Pancreas (tissue), 10 donors: ENCODE data around the gene C19orf33. TPM values are rescaled to one million over a fixed set of nuclear protein-coding genes. Genes with fewer than 3 reads are reported as not detected.

Experiments used
- ATAC-seq, 4 donors: fragments of 200-7000 bp; cut with Tn5 transposase; one replicate each; pipeline versions ENCODE4 v1.8.0 to v1.9.1; 2020; ENCODE audit warnings: mild to moderate bottlenecking in 4 of 4, moderate library complexity in 4 of 4
- DNase-seq, 6 donors: peaks; one replicate each; pipeline ENCODE4 v3.0.0-alpha.2; 2020
- FAIRE-seq: peaks from 2 replicates; lab custom pipeline; 2012; peaks lifted over from hg19 to GRCh38; lab: Jason Lieb, UNC
- H3K27ac ChIP-seq, 4 donors: fragments of 200-600 bp; sonication (generic); 1 replicate in 3 of 4; 2 replicates in 1 of 4; pipeline versions ENCODE4 v1.5.0 to v1.8.0; 2020
- H3K27me3 ChIP-seq, 4 donors: fragments of 200-600 bp; one replicate each; pipeline ENCODE4 v1.8.0; 2021
- H3K36me3 ChIP-seq, 3 donors: fragments of 200-600 bp; sonication (generic) in 1 of 3; one replicate each; pipeline versions ENCODE4 v1.5.0 to v1.8.0; 2020 to 2021
- H3K4me1 ChIP-seq, 3 donors: fragments of 200-600 bp; one replicate each; pipeline ENCODE4 v1.8.0; 2021
- H3K4me3 ChIP-seq, 4 donors: fragments of 200-600 bp; sonication (generic) in 2 of 4; one replicate each; pipeline versions ENCODE4 v1.5.0 to v1.8.0; 2020 to 2021
- H3K9me3 ChIP-seq, 4 donors: fragments of 200-600 bp; one replicate each; pipeline ENCODE4 v1.8.0; 2021
- WGBS, 2 donors: extraction: QIAGEN DNeasy Blood & Tissue Kit; methylation state at CpG; one replicate each; pipeline ENCODE4 v1.1.7; 2013; 5-methylcytosine and 5-hydroxymethylcytosine counted together
- intact Hi-C, 3 donors: fragments of 100-400 bp; cut with DNase I; formaldehyde crosslinking; loops; one replicate each; pipeline versions ENCODE4 v1.11.1 to v1.14.2; 2022
- polyA plus RNA-seq, 2 donors: library from polyadenylated mRNA; stranded (reverse); fragments of 200-250 nt; gene quantifications; one replicate each; pipeline ENCODE4 v1.2.3, GENCODE V29; 2013
- total RNA-seq, 6 donors: library from RNA; stranded (reverse); fragmentation: NEBNext Ultra II Directional in 4 of 6; extraction: Animal tissue kit (Norgen Biotek cat#: 25700) in 4 of 6; gene quantifications; one replicate each; pipeline versions ENCODE4 v1.2.1 to v1.2.4, GENCODE V29; 2021 to 2023
- TF ChIP-seq, protein P1 (sequence below), 4 donors: fragments of 200-600 bp; sonication (generic) in 3 of 4; IDR thresholded peaks; one replicate each; pipeline versions ENCODE4 v1.5.0 to v1.8.0; 2021; ENCODE audit warnings: antibody characterized with exemption in 4 of 4
- donor health status: healthy with polysubstance abuse.
- donor health status: DM: no; HTN: no; CAD: no; lungs with moderate emphysema.
- donor health status: DM: no; HTN: no; CAD: no.
- donor health status: control.
- donor health status: control.
- donor health status: Bipolar disorder and iron deficiency.
- donor health status: DM: yes; HTN: yes; CAD: no.
- donor health status: DM: no; HTN: no; CAD: no.
- donor health status: DM: no; HTN: no; CAD: no.
- donor health status: DM: yes; HTN: yes; CAD: no.

The C19orf33 gene
- total and polyA plus RNA-seq, 8 donors, result 0.59 to 19.4 (median 3.2) TPM

DNA sequence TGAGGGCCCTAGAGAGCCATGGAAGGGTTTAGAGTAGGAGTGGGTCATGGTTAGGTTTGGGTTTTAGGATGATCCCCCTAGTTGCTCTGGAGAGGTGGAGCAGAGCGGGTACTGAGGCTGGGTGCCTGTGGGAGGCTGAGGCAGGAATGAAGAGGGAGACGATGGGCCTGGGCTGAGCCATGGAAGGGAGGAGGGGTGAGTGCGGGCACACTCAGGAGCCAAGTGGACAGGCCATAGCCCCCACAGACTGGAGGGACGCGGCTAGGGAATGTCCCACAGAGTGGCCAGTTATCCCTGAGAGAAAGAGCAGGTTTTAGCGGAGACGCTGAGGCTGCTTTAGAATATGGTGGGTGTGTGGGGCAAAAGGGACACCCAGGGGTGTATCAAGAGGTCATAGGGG lies 25.6 kb downstream of the C19orf33 start:
- ATAC-seq (no peak), DNase-seq (no peak), FAIRE-seq (no peak)
- Histone ChIP-seq H3K4me3 (no peak overlapping the region), H3K9me3 (no peaks in the 10 kb centered on the region), H3K27me3 (no peaks in the 10 kb centered on the region), H3K27ac (no peak overlapping the region), H3K4me1 (no peaks in the 10 kb centered on the region), H3K36me3 (peaks cover 0 to 14% (median 4%) of the 10 kb centered on the region in 3 donors)
- TF ChIP-seq, protein P1, sequence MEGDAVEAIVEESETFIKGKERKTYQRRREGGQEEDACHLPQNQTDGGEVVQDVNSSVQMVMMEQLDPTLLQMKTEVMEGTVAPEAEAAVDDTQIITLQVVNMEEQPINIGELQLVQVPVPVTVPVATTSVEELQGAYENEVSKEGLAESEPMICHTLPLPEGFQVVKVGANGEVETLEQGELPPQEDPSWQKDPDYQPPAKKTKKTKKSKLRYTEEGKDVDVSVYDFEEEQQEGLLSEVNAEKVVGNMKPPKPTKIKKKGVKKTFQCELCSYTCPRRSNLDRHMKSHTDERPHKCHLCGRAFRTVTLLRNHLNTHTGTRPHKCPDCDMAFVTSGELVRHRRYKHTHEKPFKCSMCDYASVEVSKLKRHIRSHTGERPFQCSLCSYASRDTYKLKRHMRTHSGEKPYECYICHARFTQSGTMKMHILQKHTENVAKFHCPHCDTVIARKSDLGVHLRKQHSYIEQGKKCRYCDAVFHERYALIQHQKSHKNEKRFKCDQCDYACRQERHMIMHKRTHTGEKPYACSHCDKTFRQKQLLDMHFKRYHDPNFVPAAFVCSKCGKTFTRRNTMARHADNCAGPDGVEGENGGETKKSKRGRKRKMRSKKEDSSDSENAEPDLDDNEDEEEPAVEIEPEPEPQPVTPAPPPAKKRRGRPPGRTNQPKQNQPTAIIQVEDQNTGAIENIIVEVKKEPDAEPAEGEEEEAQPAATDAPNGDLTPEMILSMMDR (IDR thresholded peaks at IDR 0.05), result no peak
- intact Hi-C loops, result loop anchor here (5.0 to 10.0 kb wide), 3 partner anchors 85 to 435 kb away; no protein-coding TSS in a partner anchor
- WGBS, 2 donors, result 94 to 97% methylated on average over 7 of the region's 7 CpGs

DNA sequence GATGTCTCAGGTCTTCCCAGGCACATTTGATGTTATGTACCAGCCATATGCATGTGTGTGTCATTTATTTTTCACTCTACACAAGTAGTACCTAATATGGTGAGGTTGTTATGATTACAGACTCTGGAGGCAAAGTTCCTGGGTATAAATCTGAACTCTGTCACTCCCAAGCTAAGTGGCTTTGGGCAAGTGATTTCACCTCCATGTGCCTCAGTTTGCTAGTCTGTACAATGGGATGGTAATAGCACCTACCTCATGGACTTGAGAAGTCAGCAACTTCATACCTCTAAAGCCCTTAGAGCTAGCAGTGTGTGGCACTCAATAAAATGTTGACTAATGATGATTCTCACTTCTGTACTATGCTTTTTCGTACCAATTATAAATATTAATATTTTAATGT lies 27.7 kb downstream of the C19orf33 start:
- Histone ChIP-seq H3K9me3 (no peaks in the 10 kb centered on the region), H3K36me3 (peaks cover 0 to 11% (median 4%) of the 10 kb centered on the region in 3 donors), H3K4me3 (no peak overlapping the region), H3K27me3 (no peaks in the 10 kb centered on the region), H3K4me1 (no peaks in the 10 kb centered on the region), H3K27ac (no peak overlapping the region)
- FAIRE-seq (no peak), ATAC-seq (no peak), DNase-seq (no peak)
- intact Hi-C loops, result loop anchor here in 2 of 3 donors (5.0 kb wide), 1 partner anchor 89 kb away; no protein-coding TSS in a partner anchor
- 83 to 91% methylated on average over 1 of the region's 1 CpG for WGBS, 2 donors
- TF ChIP-seq, protein P1 (IDR thresholded peaks at IDR 0.05), result no peak

DNA sequence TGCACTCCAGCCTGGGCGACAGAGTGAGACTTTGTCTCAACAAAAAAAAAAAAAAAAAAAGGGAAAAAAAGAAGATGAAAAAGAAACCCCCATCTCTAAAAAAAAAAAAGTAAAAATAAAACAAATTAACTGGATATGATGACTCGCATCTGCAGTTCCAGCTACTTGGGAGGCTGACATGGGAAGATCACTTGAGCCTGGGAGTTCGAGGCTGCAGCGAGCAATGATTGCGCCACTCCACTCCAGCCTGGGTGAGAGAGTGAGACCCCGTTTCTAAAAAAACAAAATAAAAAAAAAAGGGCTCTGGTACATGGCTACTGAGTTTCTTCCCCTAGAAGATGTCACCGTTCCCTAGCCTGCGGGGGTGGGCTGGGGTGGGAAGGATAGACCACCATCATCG lies 29.2 kb downstream of the C19orf33 start:
- no peak overlapping the region for H3K4me3 ChIP-seq
- no peaks in the 10 kb centered on the region for H3K36me3 ChIP-seq
- no peak for FAIRE-seq
- no peaks in the 10 kb centered on the region for H3K4me1 ChIP-seq
- WGBS, 2 donors, result 85 to 90% methylated on average over 9 of the region's 9 CpGs
- H3K27me3 ChIP-seq, result no peaks in the 10 kb centered on the region
- ATAC-seq, result no peak
- no peak overlapping the region for H3K27ac ChIP-seq
- TF ChIP-seq, protein P1 (IDR thresholded peaks at IDR 0.05), result no peak
- intact Hi-C loops, result loop anchor here in 2 of 3 donors (5.0 kb wide), 1 partner anchor 91 kb away; no protein-coding TSS in a partner anchor
- no peaks in the 10 kb centered on the region for H3K9me3 ChIP-seq
- DNase-seq, result no peak

DNA sequence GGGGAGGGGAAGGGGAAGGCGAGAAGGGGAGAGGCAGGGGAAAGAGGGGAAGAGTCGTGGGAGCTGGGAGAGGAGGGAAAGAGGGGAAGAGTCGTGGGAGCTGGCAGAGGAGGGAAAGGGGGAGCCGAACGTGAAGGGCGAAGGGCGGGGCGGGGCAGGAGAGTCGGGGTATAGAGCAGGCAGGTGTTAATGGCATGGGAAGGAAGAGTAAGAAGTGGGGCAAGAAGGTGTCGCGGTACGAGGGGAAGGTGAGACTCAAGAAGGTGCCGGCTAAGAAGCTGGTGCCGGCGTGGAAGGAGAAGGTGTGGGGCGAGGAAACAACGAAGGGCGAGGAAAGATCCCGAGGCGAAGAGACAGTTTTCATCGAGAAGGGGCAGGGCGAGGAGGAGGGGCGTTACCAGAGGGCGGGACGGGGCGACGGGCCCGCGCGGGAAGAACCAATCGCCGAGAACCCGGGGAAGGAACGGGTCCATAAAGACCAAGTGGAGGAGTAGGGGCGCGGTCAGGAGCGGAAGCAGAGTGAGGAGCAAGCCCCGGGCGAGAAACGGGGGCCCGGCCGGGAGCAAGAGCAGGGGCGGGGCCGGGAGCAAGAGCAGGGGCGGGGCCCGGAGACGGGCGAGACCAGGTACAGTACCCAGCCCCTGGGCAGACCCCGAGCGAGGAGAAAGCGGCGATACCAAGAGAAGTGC lies 32.0 kb downstream of the C19orf33 start:
- Histone ChIP-seq H3K4me3 (peak overlapping the region; percentile 56 to 69 (median 62)), H3K4me1 (no peaks in the 10 kb centered on the region), H3K9me3 (no peaks in the 10 kb centered on the region), H3K27me3 (no peaks in the 10 kb centered on the region), H3K27ac (peak overlapping the region; percentile 61 to 91 (median 78)), H3K36me3 (no peaks in the 10 kb centered on the region)
- whole genome bisulfite sequencing, 2 donors, result 0 to 1% methylated on average over 45 to 52 of the region's 52 CpGs
- intact Hi-C loops, result no loop called here
- peak; percentile 94 for FAIRE-seq
- DNase-seq, result peak; percentile 91 to 97 (median 96)
- ATAC-seq, result peak; percentile 85 to 93 (median 86)
- TF ChIP-seq, protein P1 (IDR thresholded peaks at IDR 0.05), result no peak
